Stimulated activated CD8-positive, alpha-beta memory T cell treated with anti-CD3 and anti-CD28 coated beads, Interleukin-12 subunit alpha, Interleukin-12 subunit beta, amount 100 ng/mL, for 4 hours (primary cell): ENCODE data around the gene RELL1.

Source experiments
- DNase-seq: peaks from one replicate; pipeline ENCODE4 v3.0.0-alpha.2; 2020; ENCODE audit warnings: low read depth

The RELL1 gene

DNA sequence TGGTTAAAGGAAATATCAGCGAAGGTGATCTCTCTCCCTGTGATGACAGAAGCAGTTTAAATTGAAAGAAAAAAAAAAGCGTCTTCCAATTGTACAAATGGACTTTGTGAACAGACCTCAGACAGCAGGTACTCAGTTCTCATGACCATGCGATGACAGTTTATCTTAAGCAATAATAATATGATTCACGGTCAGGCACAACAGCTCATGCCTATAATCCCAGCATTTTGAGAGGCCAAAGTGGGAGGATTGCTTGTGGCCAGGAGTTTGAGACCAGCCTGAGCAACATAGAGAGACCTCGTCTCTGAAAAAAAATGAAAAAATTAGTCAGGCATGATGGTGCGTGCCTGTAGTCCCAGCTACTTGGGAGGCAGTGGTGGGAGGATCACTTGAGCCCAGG is 51.0 kb downstream of the RELL1 start:
- no peak for DNase-seq

DNA sequence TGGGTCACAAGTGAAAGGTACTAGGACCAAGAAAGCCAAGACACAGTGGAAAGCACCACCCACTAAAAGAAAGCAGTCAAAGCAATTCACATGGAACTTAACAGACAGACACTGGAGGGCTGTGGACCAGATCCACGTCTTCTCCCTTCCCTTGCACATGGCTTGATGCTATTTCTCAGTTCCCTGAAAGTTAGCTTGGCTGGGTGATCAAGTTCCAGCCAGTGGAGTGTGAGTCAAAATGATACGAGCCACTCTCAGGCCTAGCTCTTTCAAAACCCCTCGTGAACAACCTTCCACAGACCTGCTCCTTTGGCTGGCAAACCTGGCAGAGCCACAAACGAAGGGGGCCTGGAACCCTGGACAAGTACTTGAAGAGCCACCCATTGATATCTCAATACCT is 52.0 kb downstream of the RELL1 start:
- DNase-seq: no peak

DNA sequence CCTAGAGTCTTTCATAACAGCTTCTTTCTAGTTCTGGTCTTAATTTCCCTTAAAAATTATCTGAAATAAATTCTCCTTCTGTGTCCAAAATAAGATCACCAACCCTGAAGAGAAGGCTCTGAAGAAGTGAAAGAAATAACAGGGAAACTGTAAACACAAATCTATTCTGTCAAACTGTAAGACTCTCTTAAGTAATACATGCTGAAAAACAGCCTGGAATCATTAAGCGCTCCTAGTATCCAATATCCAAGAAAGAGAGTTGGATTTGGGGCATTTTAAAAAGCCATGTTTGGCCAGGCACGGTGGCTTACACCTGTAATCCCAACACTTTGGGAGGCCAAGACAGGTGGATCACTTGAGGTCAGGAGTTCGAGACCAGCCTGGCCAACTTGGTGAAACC is 53.3 kb downstream of the RELL1 start:
- DNase-seq: no peak

DNA sequence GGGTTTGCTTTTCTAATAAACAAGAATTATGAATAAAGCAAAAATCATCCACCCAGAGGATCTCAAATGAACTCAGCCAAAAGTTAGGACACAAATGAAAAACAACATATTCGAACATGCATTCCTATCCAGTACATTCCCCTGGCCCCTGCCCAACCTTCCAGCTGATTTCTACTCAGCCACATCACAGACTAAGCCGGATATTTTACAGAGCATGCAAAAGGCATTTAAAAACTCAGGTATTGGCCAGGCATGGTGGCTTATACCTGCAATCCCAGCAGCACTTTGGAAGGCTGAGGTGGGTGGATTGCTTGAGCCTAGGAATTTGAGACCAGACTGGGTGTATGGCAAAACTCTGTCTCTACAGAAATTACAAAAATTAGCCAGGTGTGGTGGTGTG is 54.6 kb downstream of the RELL1 start:
- DNase-seq: no peak

DNA sequence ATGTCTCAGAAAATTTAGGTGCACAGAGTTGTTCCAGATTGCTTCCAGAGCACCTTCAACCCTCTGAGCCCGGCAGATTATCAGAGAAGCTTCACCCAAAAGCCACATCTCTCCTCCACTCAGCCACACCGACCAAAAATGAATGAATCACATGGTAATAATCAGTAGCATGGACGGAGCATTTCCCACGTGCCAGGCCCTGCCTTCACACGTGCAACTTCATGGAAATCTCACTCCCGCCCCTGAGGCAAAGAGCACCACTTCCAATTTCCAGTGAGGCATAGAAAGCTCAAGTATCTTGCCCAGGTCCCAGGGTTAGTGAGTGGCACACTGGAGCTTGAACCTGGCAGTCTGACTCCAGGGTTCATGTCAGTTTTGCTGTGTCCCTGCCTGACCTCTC is 56.5 kb downstream of the RELL1 start:
- DNase-seq: no peak

DNA sequence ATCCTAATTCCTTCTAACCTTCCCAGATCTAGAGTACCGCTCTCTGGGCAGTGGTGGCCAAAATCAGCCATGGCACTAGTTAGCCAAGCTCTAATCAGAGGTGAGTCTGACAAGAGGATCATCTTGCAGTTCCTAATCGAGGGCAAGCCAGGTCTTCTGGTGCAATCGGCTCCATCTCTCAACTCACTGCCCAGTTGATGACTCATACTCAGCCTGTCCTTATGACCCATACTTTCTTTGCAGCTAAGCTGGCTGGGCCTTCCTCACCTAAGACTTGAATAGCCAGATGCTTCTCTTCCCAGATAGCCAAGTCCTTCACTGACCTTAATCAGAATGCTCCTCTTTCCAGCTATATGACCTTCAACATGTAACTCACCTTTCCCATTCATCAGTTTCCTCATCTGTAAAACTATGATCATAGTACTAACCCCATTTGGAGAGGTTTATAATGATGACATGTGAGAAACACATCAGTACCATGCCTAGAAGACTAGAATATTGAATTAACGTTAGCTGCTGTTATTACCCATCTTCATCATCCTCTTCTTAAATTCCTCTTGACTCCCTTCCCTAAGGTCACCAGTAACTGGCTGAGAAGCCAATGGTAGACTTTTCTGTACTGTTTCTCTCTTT is 57.1 kb downstream of the RELL1 start:
- no peak for DNase-seq

DNA sequence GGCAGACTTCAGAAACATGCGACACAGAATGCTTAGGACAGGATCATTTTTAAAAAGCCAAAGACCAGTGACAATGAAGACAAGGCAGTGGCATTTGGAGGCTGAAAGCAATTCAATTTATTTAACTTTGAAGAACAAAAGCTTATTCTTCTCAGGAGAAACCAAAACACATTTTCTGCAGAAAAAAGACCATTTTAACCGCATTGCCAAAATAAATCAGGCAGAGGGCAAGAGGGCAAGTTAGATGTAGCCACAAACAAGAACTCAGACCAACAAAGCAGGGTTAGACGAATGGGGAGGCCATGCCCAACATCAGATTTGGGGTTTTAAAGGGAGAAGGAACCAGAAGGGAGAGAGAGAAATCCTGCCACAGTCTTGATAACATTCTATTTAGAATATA is 58.9 kb downstream of the RELL1 start:
- no peak for DNase-seq

DNA sequence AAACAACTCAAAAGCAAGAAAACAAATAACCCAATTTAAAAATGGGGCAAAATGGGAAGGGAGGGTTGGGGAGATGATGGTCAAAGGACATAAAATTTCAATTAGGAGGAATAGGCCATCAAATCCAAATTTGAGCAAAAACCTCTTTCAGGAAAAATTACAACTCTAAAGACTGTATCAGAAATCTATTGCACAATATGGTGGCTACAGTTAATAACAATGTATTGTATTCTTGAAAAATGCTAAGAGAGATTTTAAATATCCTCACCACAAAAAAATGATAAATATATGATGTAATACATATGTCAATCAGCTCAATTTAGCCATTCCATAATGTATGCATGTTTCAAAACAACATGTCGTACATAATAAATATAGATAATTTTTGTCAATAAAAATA is 60.7 kb downstream of the RELL1 start:
- DNase-seq: no peak

DNA sequence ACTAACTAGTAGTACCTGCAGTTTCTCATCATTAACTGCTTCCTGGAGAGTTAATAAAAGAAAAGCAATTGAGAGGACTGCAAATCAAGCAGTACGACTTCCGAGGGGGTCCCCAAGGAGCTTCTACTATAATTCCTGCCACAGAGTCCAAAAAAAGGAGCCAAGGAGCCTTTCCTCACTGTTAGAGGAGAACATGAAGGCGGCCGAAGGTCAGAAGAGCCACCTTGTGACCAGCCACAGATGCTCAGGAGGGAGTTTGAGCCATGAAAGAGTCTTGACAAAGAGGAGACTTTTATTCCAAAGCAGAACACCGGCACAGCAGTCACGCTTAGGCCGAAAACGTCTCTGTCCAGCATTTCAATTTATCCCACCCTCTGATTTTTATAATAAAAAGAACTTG is 62.2 kb downstream of the RELL1 start:
- no peak for DNase-seq

DNA sequence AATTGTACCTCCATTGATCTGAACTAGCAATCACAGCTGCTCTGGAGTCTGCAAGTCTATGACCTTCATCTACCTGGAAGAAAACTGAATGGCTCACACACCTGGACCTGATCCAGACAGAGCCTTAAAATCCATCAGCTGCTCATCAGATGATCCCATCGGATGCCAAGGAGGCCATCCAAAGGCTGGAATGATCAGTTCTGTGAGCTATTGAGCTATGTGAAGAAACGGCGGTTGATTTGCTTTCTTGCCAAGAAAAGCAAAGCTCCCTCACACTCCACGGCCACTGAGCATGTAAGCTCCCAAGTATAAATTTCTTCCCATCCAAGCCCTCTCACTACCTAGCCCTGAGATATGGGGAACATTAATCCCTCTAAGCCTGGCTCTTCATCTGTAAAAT is 63.1 kb downstream of the RELL1 start:
- no peak for DNase-seq

DNA sequence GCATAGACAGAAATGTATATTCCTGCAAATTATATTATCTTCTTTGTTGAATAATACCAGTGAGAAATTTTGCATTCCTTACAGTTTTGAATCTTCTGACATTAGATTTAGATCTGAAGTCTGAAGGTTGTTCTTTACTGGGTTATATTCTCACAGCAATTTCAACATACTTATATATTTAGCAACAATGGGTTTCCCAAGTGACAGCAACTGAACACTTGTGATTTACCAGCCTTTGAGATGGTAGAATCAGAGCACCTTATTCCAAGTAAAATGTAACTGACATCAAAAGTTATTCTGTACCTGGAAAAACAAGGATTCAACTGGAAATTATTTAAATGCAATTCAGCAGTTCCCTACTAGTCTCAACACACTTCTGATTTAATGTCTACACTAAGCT is 66.0 kb downstream of the RELL1 start:
- DNase-seq: no peak

DNA sequence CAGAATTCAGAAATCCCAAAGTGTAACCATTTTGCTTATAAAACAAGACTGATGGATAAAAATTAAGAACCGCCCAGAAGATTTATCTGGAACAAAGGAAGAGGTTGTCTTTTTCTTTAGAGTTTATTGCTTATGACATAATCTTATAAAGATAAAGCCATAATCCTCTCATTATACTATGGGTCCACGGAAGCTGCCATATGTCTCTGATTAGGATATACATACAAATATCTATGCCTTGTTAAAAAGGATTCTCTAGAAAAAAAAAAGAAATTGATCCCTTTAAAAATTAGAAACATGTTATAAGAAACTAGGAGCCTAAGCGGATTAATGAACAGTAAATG is 70.5 kb downstream of the RELL1 start:
- no peak for DNase-seq

DNA sequence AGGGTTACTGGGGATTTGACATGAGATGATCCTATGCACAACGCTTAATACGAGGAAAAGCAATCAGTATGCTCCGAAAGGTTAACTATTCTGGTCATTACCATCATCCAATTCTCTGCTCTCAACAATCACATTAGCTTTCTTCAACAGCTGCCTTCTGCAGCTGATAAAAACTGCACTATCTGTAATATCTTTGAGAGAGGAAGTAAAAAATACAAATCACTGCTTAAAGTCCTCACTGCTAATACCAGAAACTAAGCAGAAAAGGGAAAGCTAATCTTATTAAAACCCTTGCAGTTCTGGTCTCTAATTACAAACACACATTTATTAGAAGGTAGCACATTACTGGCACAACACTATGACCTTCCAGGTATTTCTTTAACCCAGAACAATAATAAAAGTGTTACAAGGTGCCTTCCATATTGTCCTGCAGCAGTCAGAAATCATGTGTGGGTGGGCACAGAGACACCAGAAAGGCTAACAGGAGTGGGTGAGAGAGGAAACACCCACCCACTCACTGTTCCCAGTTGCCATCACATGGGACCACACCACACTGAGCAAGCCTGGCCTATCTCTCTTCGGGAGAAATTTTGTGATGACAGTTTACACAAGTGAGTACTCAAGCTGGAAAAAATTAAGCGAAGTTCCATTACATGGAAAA is 71.0 kb downstream of the RELL1 start:
- DNase-seq: no peak

DNA sequence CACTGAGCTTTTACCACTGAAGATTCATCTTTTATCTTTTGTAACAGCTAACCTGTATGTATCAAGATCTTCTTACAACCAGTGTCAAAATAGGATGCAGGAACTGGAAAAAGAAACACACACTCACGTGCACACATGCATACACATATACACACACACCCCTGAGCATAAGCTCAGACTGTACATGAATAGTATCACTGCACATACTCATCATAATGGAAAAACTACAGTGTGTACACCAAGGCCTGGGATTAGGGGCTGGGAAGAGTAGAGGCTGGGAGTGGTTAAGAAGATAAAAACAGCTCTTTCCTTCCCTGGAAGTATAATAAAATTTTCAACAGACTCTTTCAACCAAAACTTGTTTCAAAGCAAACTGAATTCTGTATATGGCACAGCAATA is 73.4 kb downstream of the RELL1 start:
- no peak for DNase-seq

DNA sequence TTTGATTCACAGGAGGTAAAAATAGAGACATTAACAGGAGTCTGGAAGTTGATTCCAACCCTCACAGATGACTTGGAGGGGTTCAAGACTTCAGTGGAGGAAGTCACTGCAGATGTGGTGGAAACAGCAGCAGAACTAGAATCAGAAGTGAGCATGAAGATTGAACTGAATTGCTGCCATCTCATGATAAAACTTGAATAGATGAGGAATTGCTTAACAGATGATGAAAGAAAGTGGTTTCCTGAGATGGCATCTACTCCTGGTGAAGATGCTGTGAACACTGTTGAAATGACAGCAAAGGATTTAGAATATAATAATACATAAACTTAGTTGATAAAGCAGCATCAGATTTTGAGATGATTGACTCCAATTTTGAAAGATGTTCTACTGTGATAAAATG is 76.5 kb downstream of the RELL1 start:
- DNase-seq: no peak

DNA sequence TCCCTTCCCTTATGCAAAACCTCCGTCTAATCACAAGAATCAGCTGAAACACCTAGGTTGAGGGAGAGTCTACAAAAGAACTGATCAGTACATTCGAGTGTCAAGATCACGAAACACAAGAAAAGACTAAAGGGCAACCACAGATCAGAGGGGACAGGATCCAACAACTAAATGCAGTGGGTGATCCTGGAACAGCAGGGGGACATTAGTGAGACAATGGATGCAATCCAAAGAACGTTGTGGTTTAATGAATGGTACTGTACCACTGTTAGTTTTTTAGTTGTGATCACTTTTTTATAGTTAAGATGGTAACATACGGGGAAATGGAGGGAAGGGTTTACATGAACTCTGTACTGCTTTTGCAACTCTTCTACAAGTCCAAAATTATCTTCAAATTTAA is 79.2 kb downstream of the RELL1 start:
- no peak for DNase-seq

DNA sequence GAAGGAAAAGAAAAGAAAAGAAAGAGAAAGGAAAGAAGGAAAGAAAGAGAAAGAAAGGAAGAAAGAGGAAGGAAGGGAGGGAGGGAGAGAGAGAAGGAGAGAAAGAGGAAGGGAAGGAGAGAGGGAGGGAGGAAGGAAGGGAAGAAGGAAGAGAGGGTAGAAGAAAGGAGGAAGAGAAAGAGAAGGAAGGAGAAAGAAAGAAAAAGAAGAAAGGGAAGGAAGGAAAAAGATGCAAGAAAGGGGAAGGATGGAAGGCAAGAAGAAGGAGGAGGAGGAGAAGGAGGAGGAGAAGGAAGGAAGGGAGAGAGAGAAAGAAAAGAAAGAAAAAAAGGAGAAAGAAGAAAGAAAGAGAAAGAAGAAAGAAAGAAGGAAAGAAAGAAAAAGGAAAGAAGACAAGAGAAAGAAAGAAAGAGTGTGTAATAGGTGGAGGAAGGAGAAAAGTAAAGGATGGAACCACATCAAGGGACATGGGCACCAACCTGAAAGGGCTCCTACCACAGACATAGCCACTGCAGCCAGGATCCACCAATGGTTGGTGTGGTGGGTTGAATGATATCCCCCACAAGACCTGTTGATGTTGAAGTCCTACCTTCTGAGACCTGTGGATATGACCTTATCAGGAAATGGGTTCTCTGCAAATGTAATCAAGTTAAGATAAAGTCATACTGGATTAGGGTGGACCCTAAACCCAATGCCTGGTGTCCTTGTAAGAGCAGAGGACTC is 80.2 kb downstream of the RELL1 start:
- DNase-seq: no peak

DNA sequence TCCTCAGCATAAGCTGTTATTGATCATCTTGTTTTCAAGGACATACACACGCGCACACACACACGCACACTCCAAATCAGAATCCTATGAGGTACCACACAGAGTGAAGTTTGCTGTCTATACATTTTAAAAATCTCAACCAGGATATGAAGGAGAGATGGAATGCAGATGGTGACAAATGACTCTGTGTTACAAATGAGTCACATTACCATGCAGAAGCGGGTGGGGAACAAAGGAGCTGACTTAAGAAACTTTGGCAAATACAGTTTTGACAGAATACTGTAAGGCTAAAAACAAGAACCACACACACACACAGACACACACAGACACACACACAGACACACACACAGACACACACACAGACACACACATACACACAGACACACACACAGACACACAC is 81.7 kb downstream of the RELL1 start:
- DNase-seq: no peak

DNA sequence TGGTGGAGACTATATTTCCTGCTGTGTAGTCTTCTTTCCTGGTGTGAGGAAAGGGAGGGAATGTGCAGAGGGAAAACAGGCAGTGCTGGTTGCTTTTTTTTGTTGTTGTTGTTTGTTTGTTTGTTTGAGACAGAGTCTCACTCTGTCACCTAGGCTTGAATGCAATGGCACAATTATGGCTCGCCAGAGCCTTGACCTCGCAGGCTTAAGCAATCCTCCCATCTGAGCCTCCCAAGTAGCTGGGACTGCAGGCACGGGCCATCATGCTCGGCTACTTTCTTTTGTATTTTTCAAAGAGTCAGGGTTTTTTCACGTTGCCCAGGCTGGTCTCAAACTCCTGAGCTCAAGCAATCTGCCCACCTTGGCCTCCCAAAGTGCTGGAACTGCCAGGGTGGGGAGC is 82.5 kb downstream of the RELL1 start:
- no peak for DNase-seq

DNA sequence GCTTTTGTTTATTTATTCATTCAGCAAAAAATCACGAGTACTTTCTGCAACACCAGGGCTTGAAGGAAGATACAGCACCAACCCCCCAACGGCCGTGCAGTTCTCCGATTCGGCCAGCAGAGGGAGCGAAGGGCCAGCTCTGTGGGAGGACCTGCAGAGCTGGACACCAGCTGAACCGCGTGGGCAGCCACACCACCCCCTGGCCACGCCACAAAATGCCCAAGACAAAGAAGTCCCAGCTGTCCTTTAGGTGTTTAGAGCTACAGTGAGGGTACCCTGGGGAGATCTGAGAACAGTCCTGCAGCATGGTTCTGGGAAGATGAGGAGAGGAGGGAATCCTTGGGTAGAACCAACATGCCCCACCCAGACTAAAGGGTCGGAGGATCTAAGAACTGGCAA is 83.1 kb downstream of the RELL1 start:
- peak; percentile 42 for DNase-seq

DNA sequence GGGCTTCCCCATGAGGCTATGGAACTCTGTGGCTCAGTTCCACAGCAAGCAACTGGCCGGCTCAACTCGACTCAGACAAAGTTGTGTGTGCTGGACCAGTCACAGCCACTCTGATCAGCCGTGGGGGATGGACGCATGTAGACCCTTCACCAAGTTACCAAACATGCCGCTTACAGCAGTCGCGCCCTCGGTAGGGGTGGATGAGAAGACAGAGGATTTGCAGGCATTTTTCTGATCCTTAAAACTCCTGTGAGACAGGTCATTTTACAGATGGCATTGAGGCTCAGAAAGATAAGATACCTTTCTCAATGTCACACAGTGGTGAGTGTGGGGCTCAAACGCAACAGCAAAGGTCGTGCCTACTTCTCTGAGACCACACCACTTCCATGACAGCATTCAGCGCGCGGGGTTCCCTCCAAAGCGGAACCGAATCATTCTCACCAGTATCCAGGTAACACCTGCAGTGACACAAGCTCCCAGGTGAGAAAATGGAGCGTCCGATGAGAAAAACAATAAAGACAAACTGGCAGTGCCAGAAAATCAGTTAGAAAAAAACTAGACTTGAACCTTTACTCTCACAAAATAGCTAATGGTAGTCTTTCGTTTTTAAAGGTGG is 83.6 kb downstream of the RELL1 start:
- DNase-seq: no peak

DNA sequence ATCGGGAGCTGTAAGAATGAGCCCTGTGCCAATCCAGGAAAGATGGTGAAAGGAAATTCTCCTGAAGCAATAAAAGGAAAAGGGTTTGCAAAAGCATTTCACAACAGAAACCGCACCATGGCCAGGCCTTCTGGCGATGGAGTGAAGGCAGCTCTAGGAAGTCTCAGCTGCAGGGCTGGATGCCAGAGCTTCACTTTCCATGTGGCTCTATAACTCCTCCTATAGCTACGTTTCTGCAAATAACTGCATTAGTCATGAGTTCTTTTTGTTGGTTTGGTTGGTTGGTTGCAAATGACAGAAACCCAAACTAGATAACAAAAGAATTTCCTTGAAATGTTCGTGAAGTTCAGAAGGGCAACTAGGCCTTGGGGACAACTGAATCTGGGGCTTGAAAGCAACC is 84.6 kb downstream of the RELL1 start:
- no peak for DNase-seq

DNA sequence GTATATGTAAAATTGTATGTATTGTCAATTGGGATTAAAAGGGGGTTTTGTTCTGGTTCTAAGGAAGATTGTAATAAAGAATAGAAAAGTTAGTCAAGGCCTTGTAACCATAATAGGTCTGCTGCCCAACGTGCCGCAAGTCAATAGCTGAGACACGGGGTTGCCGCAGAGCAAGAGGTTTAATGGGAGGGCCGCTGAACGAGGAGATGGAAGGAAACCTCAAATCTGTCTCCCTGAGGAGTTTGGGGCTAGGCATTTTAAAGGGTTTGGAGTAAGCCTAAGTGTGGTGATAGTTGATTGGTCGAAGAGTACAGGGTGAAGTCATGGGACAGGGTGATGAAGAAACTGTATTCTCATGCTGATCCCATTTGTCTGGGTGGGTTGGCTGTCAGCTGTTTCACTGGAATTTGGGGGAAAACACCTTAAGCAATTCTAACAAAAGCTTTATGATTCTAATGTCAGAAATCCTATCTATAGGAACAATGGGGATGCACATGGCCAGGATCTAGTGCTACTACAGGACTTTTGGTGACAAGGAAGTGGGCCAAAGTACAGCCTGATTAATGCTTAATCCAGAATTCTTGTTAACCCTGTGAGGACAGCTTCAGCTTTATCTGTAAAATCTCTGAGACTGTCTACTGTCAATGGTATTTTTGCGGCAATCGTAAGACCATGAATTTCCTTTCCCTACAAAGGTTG is 86.9 kb downstream of the RELL1 start:
- DNase-seq: no peak
